Stimulated activated CD8-positive, alpha-beta memory T cell treated with anti-CD3 and anti-CD28 coated beads, Interleukin-15, amount 100 ng/mL, for 1 hour (primary cell): ENCODE data around the gene NPR2.
A peak's percentile ranks its signal among the peaks of the same experiment; 100 is the strongest.

ENCODE experiments used
- DNase-seq: peaks from one replicate; pipeline ENCODE4 v3.0.0-alpha.2; 2020; ENCODE audit warnings: low read depth

The NPR2 gene

GRCh38 chr9:35791297-35791921 is at the start of gene NPR2:
Gene NPR2 (plus strand): TSS chr9:35791591. CDS start chr9:35792409, 818 bp downstream.
- no peak for DNase-seq

- no peak for DNase-seq
These were observed 49.7 kb upstream of the NPR2 start for GRCh38 chr9:35741740-35742139.

GRCh38 chr9:35743452-35743851 is 47.9 kb upstream of the NPR2 start:
- no peak for DNase-seq

- DNase-seq = no peak
These were observed 47.4 kb upstream of the NPR2 start for GRCh38 chr9:35743880-35744518.

- DNase-seq = no peak
These were observed 45.8 kb upstream of the NPR2 start for GRCh38 chr9:35745569-35745968.

- DNase-seq = no peak
These were observed 44.8 kb upstream of the NPR2 start for GRCh38 chr9:35746583-35746982.

GRCh38 chr9:35748242-35748857 is 43.0 kb upstream of the NPR2 start:
- DNase-seq = no peak

- DNase-seq = no peak
These were observed 42.4 kb upstream of the NPR2 start, which contains the start of the genes GBA2 and RGP1 for GRCh38 chr9:35748858-35749514. Gene GBA2 (minus strand): TSS chr9:35749228. CDS start chr9:35748704, 524 bp downstream. Gene RGP1 (plus strand): TSS chr9:35749287. CDS start chr9:35749756, 469 bp downstream.

GRCh38 chr9:35749515-35750255 is 41.7 kb upstream of the NPR2 start:
- DNase-seq = no peak

GRCh38 chr9:35750256-35750531 is 41.2 kb upstream of the NPR2 start:
- no peak for DNase-seq

- DNase-seq = no peak
These were observed 37.9 kb upstream of the NPR2 start for GRCh38 chr9:35753466-35753865.

- no peak for DNase-seq
These were observed 37.1 kb upstream of the NPR2 start, which contains the start of gene MSMP for GRCh38 chr9:35754264-35754663. Gene MSMP (minus strand): TSS chr9:35754276. CDS start chr9:35754129, 147 bp downstream.

- DNase-seq = no peak
These were observed 36.3 kb upstream of the NPR2 start for GRCh38 chr9:35755071-35755470.

- peak; percentile 67 for DNase-seq
These were observed 34.8 kb upstream of the NPR2 start for GRCh38 chr9:35756275-35757225.

- no peak for DNase-seq
These were observed 34.0 kb upstream of the NPR2 start for GRCh38 chr9:35757226-35757891.

- no peak for DNase-seq
These were observed 33.5 kb upstream of the NPR2 start for GRCh38 chr9:35757892-35758275.

- no peak for DNase-seq
These were observed 32.8 kb upstream of the NPR2 start for GRCh38 chr9:35758475-35759050.

- no peak for DNase-seq
These were observed 31.6 kb upstream of the NPR2 start for GRCh38 chr9:35759795-35760194.

- no peak for DNase-seq
These were observed 30.7 kb upstream of the NPR2 start for GRCh38 chr9:35760651-35761050.

GRCh38 chr9:35763181-35763580 is 28.2 kb upstream of the NPR2 start:
- DNase-seq = no peak
